GM04503 (cell line): Measurements from ENCODE around the gene SPRN.
"Not testable (repeated sequence)": the region's sequence is repeated elsewhere in the genome, so short reads cannot be mapped to it uniquely, and the experiment has no call there.

Experiments
- DNase-seq: peaks from one replicate; pipeline ENCODE4 v3.0.0-alpha.2; 2012; ENCODE audit warnings: low read depth

SPRN gene

DNA sequence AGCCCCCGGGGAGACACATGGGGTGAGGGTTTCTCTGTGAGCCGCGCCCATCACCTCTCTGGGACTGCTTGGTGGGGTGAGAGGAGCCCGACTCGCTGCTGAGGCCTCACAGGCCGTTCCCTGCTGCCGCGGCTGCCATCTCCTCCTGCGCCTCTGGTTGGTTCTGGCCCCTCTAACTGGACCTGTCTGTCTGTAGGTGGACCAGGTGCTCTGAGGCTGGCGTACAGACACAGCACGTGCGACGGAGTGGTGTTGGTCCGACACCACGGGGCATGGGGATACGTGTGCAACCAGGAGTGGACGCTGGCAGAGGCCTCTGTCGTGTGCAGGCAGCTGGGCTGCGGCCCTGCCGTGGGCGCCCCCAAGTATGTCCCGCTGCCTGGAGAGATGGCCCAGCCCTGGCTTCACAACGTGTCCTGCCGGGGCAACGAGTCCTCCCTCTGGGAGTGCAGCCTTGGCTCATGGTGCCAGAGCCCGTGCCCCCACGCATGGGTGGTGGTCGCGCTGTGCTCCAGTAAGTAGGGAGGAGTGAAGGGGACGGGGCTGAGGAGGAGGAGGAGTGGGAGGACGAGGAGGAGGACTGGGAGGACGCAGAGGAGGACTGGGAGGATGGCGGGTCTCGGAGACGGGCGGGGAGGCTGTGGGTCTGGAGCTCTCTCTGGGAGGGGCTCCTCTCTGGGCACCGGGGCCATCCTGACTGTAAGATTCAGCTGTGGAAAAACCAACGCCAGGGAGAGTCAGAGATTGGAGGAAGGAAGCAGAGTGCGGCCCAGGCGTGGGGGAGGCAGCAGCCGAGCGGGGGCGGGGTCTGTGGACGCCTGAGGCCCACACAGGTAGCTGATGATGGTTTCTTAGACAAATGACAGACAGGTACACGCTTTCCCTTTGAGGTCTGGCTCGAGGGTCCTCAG, 31.9 kb upstream of the SPRN start:
- no peak for DNase-seq

- DNase-seq = no peak
Observed at GRCh38 chr10:133455611-133456031, 31.2 kb upstream of the SPRN start.

- DNase-seq = no peak
Observed at GRCh38 chr10:133455196-133455595, 30.8 kb upstream of the SPRN start.

DNA sequence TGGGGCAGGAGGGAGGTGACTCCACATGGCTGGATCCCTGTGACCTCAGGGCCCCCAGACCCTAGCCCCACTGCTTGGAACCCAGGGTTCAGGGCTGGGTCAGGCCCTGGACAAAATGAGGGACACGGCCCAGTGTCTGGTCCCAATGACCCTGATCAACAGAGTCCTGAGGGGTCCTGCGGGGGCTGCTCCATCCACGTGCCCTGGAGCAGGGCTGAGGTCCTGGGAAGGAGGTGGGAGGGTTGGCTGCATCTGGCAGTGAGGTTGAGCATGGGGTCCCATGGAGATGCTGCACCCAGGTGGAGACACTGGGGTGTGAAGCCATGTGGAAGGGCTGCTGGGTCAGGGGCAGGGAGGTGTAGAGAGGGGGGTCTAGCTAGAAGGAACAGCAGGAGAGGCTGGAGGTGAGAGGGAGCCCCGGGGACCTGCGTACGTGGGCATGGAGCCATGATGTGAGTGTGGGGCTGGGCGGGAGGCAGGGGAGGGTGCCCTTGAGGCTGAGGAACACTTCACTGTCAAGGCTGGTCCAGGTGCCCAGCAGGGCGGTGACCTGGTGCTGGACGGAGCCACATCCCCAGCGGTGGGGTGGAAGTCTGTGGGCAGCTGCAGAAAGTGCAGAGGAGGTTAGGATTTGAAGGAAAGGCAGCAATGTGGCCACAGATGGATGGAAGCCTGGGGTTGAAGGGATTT, 29.9 kb upstream of the SPRN start:
- no peak for DNase-seq

- no peak for DNase-seq
Observed at GRCh38 chr10:133453516-133454203, 29.2 kb upstream of the SPRN start, which contains the start of gene SCART1. Gene SCART1, plus strand, starts transcription at chr10:133453945. Its CDS starts 53 bp downstream, at chr10:133453998.

GRCh38 chr10:133452453-133452852, 28.0 kb upstream of the SPRN start:
- DNase-seq = no peak

DNA sequence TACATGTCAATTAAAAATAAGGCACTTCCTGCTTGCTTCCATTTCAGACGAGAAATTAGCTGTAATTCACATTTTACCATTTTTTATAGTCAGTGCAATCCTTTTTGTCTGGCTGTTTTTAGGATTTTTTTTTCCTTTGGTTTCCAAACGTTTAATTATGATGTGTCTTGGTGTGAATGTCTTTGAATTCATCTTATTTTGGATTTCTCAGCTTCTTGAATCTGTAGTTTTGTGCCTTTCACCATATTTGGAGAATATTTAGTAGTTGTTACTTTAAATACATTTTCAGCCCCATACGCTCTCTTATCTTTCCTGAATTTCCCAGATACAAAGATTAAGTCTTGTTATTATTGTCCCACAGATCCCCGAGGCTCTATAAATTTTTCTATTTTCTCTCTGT, 26.9 kb upstream of the SPRN start:
- DNase-seq = no peak

- DNase-seq = no peak
Observed at GRCh38 chr10:133448120-133448519, 23.7 kb upstream of the SPRN start.

GRCh38 chr10:133446979-133447378, 22.6 kb upstream of the SPRN start:
- no peak for DNase-seq

DNA sequence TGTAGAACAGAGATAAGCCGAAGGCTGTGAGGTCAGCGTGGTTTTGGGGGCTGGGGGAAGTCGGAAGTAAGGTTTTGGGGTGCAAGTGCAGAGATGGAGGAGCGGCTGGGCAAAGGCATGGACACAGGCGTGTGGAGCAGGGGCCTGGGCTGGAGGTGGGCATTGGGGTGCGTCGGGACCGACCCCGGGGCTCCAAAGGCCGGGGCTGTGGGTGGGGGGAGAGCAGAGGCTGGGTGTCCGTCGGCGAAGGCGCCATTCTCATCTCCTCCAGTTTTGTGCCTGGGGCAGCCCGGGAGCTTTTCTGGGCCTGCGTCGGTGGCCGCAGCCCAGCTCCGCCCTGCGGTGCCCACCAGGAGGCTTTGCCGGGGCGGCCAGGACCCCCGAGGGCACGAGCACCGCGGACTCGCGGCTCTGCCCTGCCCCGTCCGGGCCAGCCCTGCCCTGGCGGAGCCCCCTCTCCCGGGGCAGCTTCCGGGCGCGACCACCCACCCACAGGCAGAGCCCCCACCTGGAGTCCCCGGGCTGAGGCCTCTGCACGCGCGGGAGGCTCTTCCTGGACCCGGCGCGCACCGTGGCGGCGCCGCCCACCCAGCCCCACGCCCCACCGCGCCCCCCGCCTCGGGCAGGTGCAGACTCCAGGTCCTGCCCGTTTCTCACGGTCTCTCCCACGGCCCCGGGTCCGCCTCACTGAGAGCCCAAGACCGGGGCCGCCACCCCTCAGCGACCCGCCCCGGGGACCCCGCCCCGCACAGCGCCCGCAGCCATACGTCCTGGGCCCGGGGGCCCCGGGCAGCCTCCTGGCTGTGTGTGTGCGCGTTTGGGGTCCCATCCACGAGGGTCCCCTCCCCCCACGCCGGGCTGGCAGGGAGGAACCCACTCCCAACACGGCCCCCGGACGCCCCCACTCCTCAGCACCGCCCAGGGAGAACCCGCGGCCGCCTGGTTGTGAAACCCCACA, 21.6 kb upstream of the SPRN start:
- no peak for DNase-seq

DNA sequence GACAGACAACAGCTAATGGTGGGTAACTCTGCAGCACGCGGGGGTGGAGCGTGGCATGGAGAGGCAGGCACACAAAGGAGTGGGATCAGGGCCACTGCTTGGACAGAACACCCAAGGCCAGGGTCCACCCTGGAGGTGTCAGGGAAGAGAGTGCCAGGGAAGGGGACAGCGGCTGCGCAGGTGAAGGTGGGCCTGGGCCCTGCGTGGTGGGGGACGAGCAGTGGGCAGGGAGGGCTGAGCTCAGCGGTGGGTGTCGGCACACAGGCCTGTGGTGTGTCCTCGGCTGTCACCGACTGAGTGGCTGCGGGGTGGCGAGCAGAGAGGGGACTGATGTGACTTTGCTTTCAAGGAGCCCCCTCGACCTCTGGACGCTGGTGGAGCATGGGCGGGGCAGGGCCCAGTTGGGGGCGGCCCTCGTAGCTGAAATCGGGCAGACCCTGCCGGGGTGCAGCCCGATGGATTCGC, 20.9 kb upstream of the SPRN start:
- no peak for DNase-seq

GRCh38 chr10:133444342-133445267, 20.2 kb upstream of the SPRN start:
- DNase-seq = no peak

GRCh38 chr10:133442967-133443924, 18.8 kb upstream of the SPRN start:
- DNase-seq = no peak

GRCh38 chr10:133442191-133442966, 18.0 kb upstream of the SPRN start:
- DNase-seq = no peak

DNA sequence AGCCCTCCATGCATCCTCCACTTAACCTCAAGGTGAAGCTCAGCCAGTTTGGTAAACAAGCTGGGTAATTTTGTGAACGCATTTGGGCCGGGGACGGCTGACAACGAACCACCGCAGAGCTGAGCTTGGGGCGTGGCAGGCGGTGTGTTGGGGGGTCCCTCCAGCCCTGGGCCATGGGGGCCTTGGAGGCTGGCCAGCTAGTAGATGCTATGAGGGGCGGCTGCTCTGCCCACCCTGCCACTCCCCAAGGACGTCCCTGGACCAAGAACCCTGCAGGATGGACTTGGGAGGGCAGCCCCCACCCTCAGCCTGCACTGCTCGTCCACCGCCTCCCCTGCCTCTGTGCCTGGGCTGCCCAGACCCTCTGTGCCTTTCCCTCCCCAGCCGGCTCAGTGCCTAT, 17.4 kb upstream of the SPRN start:
- DNase-seq = no peak

DNA sequence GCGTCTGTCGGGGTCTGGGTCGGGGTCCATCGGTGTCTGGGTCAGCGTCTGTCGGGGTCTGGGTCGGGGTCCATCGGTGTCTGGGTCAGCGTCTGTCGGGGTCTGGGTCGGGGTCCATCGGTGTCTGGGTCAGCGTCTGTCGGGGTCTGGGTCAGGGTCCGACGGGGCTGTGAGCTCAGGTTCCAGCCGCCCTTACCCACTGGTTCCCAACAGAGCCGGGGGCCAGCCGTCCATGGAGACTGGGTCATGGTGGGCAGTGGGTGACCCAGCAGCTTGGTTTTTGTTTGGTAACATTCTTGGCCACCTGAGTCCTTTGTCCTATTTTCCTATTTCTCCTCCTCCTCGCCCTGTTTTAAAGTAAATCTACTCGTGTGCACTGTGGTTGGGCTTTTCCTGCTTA, 16.9 kb upstream of the SPRN start:
- not testable (repeated sequence) for DNase-seq

DNA sequence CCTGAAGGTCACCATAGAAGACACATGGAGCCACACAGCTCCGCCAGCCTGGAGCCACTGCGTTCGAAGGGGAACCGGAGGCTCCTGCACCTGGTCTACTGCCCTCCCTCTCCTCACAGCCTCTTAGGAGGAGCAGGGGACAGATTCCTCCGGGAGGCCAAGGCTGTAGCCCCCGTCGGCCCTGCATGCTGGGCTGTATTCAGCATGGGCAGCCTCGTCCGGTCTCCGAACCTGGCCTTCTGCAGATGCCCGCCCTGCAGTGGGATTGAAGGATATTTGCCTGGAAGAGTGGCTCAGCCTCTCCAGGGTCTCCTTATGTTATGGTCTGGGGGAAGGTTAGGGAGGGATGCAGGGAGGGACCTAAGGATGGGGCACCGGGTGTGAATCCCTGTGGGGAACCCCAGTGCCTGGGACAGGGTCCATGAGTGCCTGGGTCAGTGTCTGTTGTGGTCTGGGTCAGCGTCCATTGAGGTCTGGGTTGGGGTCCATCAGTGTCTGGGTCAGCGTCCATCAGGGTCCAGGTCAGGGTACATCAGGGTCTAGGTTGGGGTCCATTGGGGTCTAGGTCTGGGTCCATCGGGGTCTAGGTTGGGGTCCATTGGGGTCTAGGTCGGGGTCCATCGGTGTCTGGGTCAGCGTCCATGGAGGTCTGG, 16.3 kb upstream of the SPRN start:
- DNase-seq = no peak
